ENCODE data around the gene STRN. TPM values are rescaled to one million over a fixed set of nuclear protein-coding genes. Genes with fewer than 3 reads are reported as not detected.

The STRN gene
- total and polyA plus RNA-seq, 10 of the 15 experiments (the other 5 are each of a cell fraction or from before 2014, with no cell fraction given), result 1.00 to 19.2 (median 9.1) TPM

DNA sequence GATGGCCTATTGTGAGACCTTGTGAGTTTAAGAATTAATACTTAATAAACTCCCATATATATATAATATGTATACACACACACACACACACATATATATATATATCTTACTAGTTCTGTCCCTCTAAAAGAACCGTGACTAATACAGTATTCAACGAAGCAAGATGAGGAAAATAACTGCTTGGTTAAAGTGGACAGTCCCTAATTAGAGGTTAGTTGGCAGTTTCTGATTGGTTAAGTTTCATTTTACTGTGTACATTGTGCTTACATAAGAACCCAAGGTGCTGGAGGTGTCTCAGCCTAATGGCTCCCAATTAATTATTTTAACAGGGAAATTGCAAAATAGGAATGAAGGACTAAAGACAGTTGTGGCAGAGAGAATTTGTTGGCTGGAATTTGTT is 132.1 kb downstream of the STRN start (continued):
- TF ChIP-seq E4F1 (IDR thresholded peaks at IDR 0.05; ENCODE audit: borderline replicate concordance, partially characterized antibody), result no peak
- no peak for TF ChIP-seq SIN3A (IDR thresholded peaks at IDR 0.05; ENCODE audit: low read depth, low read length)
- TF ChIP-seq ZZZ3 (IDR thresholded peaks at IDR 0.05; ENCODE audit: control insufficient read depth, insufficient read length, low read depth), result no peak
- peak; percentile 61; the same call in 1 of the 2 replicates for TF ChIP-seq MTA2 (IDR thresholded peaks at IDR 0.05; ENCODE audit: low read depth)
- no peak for TF ChIP-seq SPI1 (IDR thresholded peaks at IDR 0.05; ENCODE audit: borderline replicate concordance, insufficient read depth, low read depth, low read length)
- no peak for TF ChIP-seq JUND (IDR thresholded peaks at IDR 0.05; ENCODE audit: low read depth, low read length)

DNA sequence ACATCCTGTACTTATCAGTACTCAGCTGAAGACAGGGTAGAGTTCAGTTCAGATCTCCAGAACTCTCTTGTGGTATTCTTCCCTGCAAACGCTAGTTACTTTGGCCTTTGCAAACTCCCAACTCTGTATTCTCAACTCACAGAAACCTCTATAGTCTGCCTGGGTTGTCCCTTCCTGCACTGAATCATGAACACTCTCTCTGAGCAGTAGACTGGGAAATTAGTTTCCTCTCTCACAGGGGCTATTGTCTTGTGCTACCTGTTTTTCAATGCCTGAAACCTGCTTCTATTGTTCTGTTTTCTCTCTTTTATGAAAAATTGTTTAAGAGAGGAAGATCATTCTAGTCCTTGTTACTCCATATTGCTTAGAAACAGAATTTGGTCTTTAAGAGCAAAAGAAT is 135.2 kb downstream of the STRN start:
- Histone ChIP-seq H3K36me3 (ENCODE audit: control insufficient read depth in 2 of 2, insufficient read depth in 2 of 2, low read length in 1 of 2) (no peaks in the 10 kb centered on the region), H2AFZ (ENCODE audit: control insufficient read depth, low read depth, low read length) (no peak overlapping the region), H3K27ac (ENCODE audit: control insufficient read depth, insufficient read depth) (no peak overlapping the region), H3K4me3 (no peak overlapping the region), H4K20me1 (ENCODE audit: control insufficient read depth, insufficient read depth) (no peaks in the 10 kb centered on the region), H3K9me3 (replicated peaks; ENCODE audit: control insufficient read depth, insufficient read depth, low read length) (no peaks in the 10 kb centered on the region), H3K4me2 (ENCODE audit: control insufficient read depth, insufficient read depth) (no peak overlapping the region), H3K27me3 (replicated peaks in 1 of 2; ENCODE audit: control insufficient read depth in 2 of 2, insufficient read depth in 2 of 2, low read length in 1 of 2) (no peaks in the 10 kb centered on the region), H3K4me1 (ENCODE audit: control insufficient read depth, insufficient read depth, low read length) (no peaks in the 10 kb centered on the region), H3K9ac (ENCODE audit: control insufficient read depth, insufficient read depth, low read length) (no peak overlapping the region), H3K79me2 (ENCODE audit: control insufficient read depth, insufficient read depth, low read length) (no peaks in the 10 kb centered on the region)
- BruUV-seq (replicated peaks), result no TSS peak
- POLR2A ChIA-PET, result no interaction called here
- no peak for DNase-seq (ENCODE audit: low read depth, low spot score)
- CTCF ChIA-PET, result no interaction called here
- in situ Hi-C loops (cut with MboI), result no loop called here
- intact Hi-C loops (cut with micrococcal nuclease; ENCODE audit: unreplicated experiment), result no loop called here
- no peak for FAIRE-seq
- peak; percentile 46; the same call in 2 of the 3 replicates for ATAC-seq
- RAD21 ChIA-PET (ENCODE audit: unreplicated experiment), result no interaction called here
- WGBS (ENCODE audit: insufficient coverage, insufficient replicate concordance, low lambda C conversion rate, missing lambda C conversion rate), result 100% methylated on average over 1 of the region's 1 CpG
- SMC1A ChIA-PET (ENCODE audit: uncharacterized antibody, unreplicated experiment), result interaction anchor here (1.1 to 1.7 kb wide), 2 partner anchors 10 to 12 kb away, joined by 3 to 7 read pairs; no protein-coding TSS in a partner anchor
- no peak for TF ChIP-seq ZNF687 (IDR thresholded peaks at IDR 0.05)
- TF ChIP-seq, protein P1, sequence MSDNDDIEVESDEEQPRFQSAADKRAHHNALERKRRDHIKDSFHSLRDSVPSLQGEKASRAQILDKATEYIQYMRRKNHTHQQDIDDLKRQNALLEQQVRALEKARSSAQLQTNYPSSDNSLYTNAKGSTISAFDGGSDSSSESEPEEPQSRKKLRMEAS (IDR thresholded peaks at IDR 0.05; ENCODE audit: low read depth, low read length), result no peak
- TF ChIP-seq NR2C1 (IDR thresholded peaks at IDR 0.05), result no peak
- TF ChIP-seq, protein P2, sequence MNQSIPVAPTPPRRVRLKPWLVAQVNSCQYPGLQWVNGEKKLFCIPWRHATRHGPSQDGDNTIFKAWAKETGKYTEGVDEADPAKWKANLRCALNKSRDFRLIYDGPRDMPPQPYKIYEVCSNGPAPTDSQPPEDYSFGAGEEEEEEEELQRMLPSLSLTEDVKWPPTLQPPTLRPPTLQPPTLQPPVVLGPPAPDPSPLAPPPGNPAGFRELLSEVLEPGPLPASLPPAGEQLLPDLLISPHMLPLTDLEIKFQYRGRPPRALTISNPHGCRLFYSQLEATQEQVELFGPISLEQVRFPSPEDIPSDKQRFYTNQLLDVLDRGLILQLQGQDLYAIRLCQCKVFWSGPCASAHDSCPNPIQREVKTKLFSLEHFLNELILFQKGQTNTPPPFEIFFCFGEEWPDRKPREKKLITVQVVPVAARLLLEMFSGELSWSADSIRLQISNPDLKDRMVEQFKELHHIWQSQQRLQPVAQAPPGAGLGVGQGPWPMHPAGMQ (IDR thresholded peaks at IDR 0.05; ENCODE audit: borderline replicate concordance), result no peak
- no peak for TF ChIP-seq CREB1 (IDR thresholded peaks at IDR 0.05; ENCODE audit: low read depth)
- no peak for TF ChIP-seq TCF3 (IDR thresholded peaks at IDR 0.05; ENCODE audit: borderline replicate concordance, insufficient read depth, low read depth, low read length)
- TF ChIP-seq E4F1 (IDR thresholded peaks at IDR 0.05; ENCODE audit: borderline replicate concordance, partially characterized antibody), result no peak

Data from GM12878 (cell line).